IPS-11a (cell line): ENCODE measurements around the gene SLC23A2.

Source experiments
- H3K4me3 ChIP-seq: one replicate; pipeline ENCODE4 v1.5.1; 2013; ENCODE audit warnings: low read depth, low read length, control low read depth

SLC23A2 gene

GRCh38 chr20:4971064-4971463 lies 30.2 kb downstream of the SLC23A2 start:
- H3K4me3 ChIP-seq: no peak overlapping the region

GRCh38 chr20:4967752-4968477 lies 33.4 kb downstream of the SLC23A2 start:
- H3K4me3 ChIP-seq: no peak overlapping the region

GRCh38 chr20:4966826-4967751 lies 34.2 kb downstream of the SLC23A2 start:
- no peak overlapping the region for H3K4me3 ChIP-seq

- no peak overlapping the region for H3K4me3 ChIP-seq
Observed at GRCh38 chr20:4962241-4962855, 39.0 kb downstream of the SLC23A2 start.

- H3K4me3 ChIP-seq: no peak overlapping the region
Observed at GRCh38 chr20:4961746-4962145, 39.6 kb downstream of the SLC23A2 start.

GRCh38 chr20:4959592-4959991 lies 41.7 kb downstream of the SLC23A2 start:
- H3K4me3 ChIP-seq: no peak overlapping the region

- H3K4me3 ChIP-seq: no peak overlapping the region
Observed at GRCh38 chr20:4957939-4958362, 43.4 kb downstream of the SLC23A2 start.

GRCh38 chr20:4957187-4957586 lies 44.1 kb downstream of the SLC23A2 start:
- no peak overlapping the region for H3K4me3 ChIP-seq

- H3K4me3 ChIP-seq: no peak overlapping the region
Observed at GRCh38 chr20:4956200-4956810, 45.0 kb downstream of the SLC23A2 start.

- no peak overlapping the region for H3K4me3 ChIP-seq
Observed at GRCh38 chr20:4953881-4954280, 47.4 kb downstream of the SLC23A2 start.

GRCh38 chr20:4952229-4952628 lies 49.1 kb downstream of the SLC23A2 start:
- H3K4me3 ChIP-seq: no peak overlapping the region

- no peak overlapping the region for H3K4me3 ChIP-seq
Observed at GRCh38 chr20:4951299-4951698, 50.0 kb downstream of the SLC23A2 start.

GRCh38 chr20:4950841-4951240 lies 50.5 kb downstream of the SLC23A2 start:
- H3K4me3 ChIP-seq: no peak overlapping the region

- H3K4me3 ChIP-seq: no peak overlapping the region
Observed at GRCh38 chr20:4950437-4950836, 50.9 kb downstream of the SLC23A2 start.

GRCh38 chr20:4949833-4950178 lies 51.5 kb downstream of the SLC23A2 start:
- H3K4me3 ChIP-seq: no peak overlapping the region

GRCh38 chr20:4947817-4948559 lies 53.3 kb downstream of the SLC23A2 start:
- H3K4me3 ChIP-seq: no peak overlapping the region

GRCh38 chr20:4946986-4947385 lies 54.3 kb downstream of the SLC23A2 start:
- H3K4me3 ChIP-seq: no peak overlapping the region

- H3K4me3 ChIP-seq: no peak overlapping the region
Observed at GRCh38 chr20:4946585-4946984, 54.7 kb downstream of the SLC23A2 start.

GRCh38 chr20:4944518-4945313 lies 56.6 kb downstream of the SLC23A2 start:
- H3K4me3 ChIP-seq: no peak overlapping the region

- H3K4me3 ChIP-seq: no peak overlapping the region
Observed at GRCh38 chr20:4942331-4942730, 59.0 kb downstream of the SLC23A2 start.
